Trophoblast cell (in vitro differentiated cells and primary cell): ENCODE measurements around the gene NUDT5.

Experiments used
- DNase-seq, 2 donors: peaks; one replicate each; pipeline ENCODE4 v3.0.0-alpha.2; 2016
- H2AFZ ChIP-seq: 2 replicates; pipeline ENCODE4 v1.6.1; 2013; ENCODE audit warnings: low read length, moderate library complexity, mild to moderate bottlenecking; ENCODE audit not compliant: insufficient read depth, poor library complexity
- H2AK5ac ChIP-seq: 2 replicates; pipeline ENCODE4 v1.6.1; 2013; ENCODE audit warnings: mild to moderate bottlenecking, low read length
- H2BK120ac ChIP-seq: 2 replicates; pipeline ENCODE4 v1.6.1; 2013; ENCODE audit warnings: low read length, mild to moderate bottlenecking, moderate library complexity; ENCODE audit not compliant: insufficient read depth, poor library complexity
- H2BK12ac ChIP-seq: 2 replicates; pipeline ENCODE4 v1.6.1; 2013; ENCODE audit warnings: mild to moderate bottlenecking, low read length, moderate library complexity
- H2BK5ac ChIP-seq: 2 replicates; pipeline ENCODE4 v1.6.1; 2013; ENCODE audit warnings: low read length, low read depth, moderate library complexity, mild to moderate bottlenecking; ENCODE audit not compliant: poor library complexity
- H3K14ac ChIP-seq: 2 replicates; pipeline ENCODE4 v1.6.1; 2013; ENCODE audit warnings: mild to moderate bottlenecking, low read length
- H3K18ac ChIP-seq: 2 replicates; pipeline ENCODE4 v1.6.1; 2013; ENCODE audit warnings: mild to moderate bottlenecking, low read length
- H3K23ac ChIP-seq: 2 replicates; pipeline ENCODE4 v1.6.1; 2013; ENCODE audit warnings: low read length
- H3K27ac ChIP-seq: 2 replicates; pipeline ENCODE4 v1.5.1; 2013; ENCODE audit warnings: low read depth, mild to moderate bottlenecking, inconsistent platforms, low read length, moderate library complexity
- H3K27me3 ChIP-seq: 2 replicates; pipeline ENCODE4 v1.6.1; 2013; ENCODE audit warnings: inconsistent platforms, mild to moderate bottlenecking, low read length, moderate library complexity; ENCODE audit not compliant: insufficient read depth
- H3K36me3 ChIP-seq, 2 experiments: 1 replicate in 1 of 2; 2 replicates in 1 of 2; pipeline ENCODE4 v1.6.1; 2013; ENCODE audit warnings: low read length in 2 of 2, mild to moderate bottlenecking in 2 of 2, moderate library complexity in 1 of 2; ENCODE audit not compliant: insufficient read depth in 2 of 2, control insufficient read depth in 1 of 2
- H3K4ac ChIP-seq: 2 replicates; pipeline ENCODE4 v1.6.1; 2013; ENCODE audit warnings: low read depth, mild to moderate bottlenecking, low read length, moderate library complexity
- H3K4me1 ChIP-seq, 2 experiments: 1 replicate in 1 of 2; 2 replicates in 1 of 2; pipeline ENCODE4 v1.6.1; 2013; ENCODE audit warnings: low read length in 2 of 2, mild to moderate bottlenecking in 2 of 2, moderate library complexity in 1 of 2; ENCODE audit not compliant: insufficient read depth in 2 of 2, control insufficient read depth in 1 of 2
- H3K4me2 ChIP-seq: 2 replicates; pipeline ENCODE4 v1.6.1; 2013; ENCODE audit warnings: inconsistent platforms, mild to moderate bottlenecking, low read length, moderate library complexity
- H3K4me3 ChIP-seq: 2 replicates; pipeline ENCODE4 v1.5.1; 2013; ENCODE audit warnings: mild to moderate bottlenecking, low read depth, low read length, inconsistent platforms
- H3K79me1 ChIP-seq: one replicate; pipeline ENCODE4 v1.6.1; 2013; ENCODE audit warnings: low read length
- H3K79me2 ChIP-seq: 2 replicates; pipeline ENCODE4 v1.6.1; 2013; ENCODE audit warnings: low read length, mild to moderate bottlenecking; ENCODE audit not compliant: control insufficient read depth, insufficient read depth, poor library complexity
- H3K9ac ChIP-seq: 2 replicates; pipeline ENCODE4 v1.6.1; 2013; ENCODE audit warnings: mild to moderate bottlenecking, low read length
- H3K9me3 ChIP-seq: 2 replicates; pipeline ENCODE4 v1.6.1; 2013; ENCODE audit warnings: low read depth, mild to moderate bottlenecking, control low read depth, inconsistent platforms, low read length; ENCODE audit not compliant: insufficient read depth
- H4K12ac ChIP-seq: 2 replicates; pipeline ENCODE4 v1.6.1; 2013; ENCODE audit warnings: low read depth, mild to moderate bottlenecking, low read length, moderate library complexity
- H4K8ac ChIP-seq: 2 replicates; pipeline ENCODE4 v1.6.1; 2013; ENCODE audit warnings: low read depth, mild to moderate bottlenecking, low read length, moderate library complexity
- H4K91ac ChIP-seq: one replicate; pipeline ENCODE4 v1.6.1; 2013; ENCODE audit warnings: low read depth, mild to moderate bottlenecking, low read length, moderate library complexity
- WGBS: extraction: QIAGEN DNeasy Blood & Tissue Kit; methylation state at CpG from one replicate; pipeline ENCODE4 v1.1.7; 2013; ENCODE audit warnings: missing lambda C conversion rate; ENCODE audit not compliant: insufficient read length, insufficient coverage; ENCODE audit errors: extremely low coverage; 5-methylcytosine and 5-hydroxymethylcytosine counted together

Gene NUDT5

GRCh38 chr10:12218991-12219390 is 23.3 kb upstream of the NUDT5 start:
- no peaks in the 10 kb centered on the region for H3K9me3 ChIP-seq
- no peaks in the 10 kb centered on the region for H3K79me2 ChIP-seq
- no peak overlapping the region for H4K91ac ChIP-seq
- no peak overlapping the region for H4K8ac ChIP-seq
- H2AK5ac ChIP-seq: no peak overlapping the region
- H2BK120ac ChIP-seq: no peak overlapping the region
- no peak overlapping the region for H3K27ac ChIP-seq
- no peak overlapping the region for H2AFZ ChIP-seq
- no peak overlapping the region for H2BK5ac ChIP-seq
- H3K79me1 ChIP-seq: no peaks in the 10 kb centered on the region
- H3K36me3 ChIP-seq: peaks cover 20 to 28% of the 10 kb centered on the region in 2 experiments
- no peak overlapping the region for H3K23ac ChIP-seq
- H3K18ac ChIP-seq: no peak overlapping the region
- DNase-seq: no peak
- H3K4me3 ChIP-seq: no peak overlapping the region
- WGBS: no CpG with 5 or more reads among the region's 8 CpGs
- no peaks in the 10 kb centered on the region for H3K4me1 ChIP-seq
- no peaks in the 10 kb centered on the region for H3K27me3 ChIP-seq
- H3K4me2 ChIP-seq: no peak overlapping the region
- H3K14ac ChIP-seq: no peak overlapping the region
- H2BK12ac ChIP-seq: no peak overlapping the region
- H3K9ac ChIP-seq: no peak overlapping the region
- H4K12ac ChIP-seq: no peak overlapping the region
- no peak overlapping the region for H3K4ac ChIP-seq

GRCh38 chr10:12214763-12215218 is 19.1 kb upstream of the NUDT5 start:
- Histone ChIP-seq H4K91ac (no peak overlapping the region), H3K9ac (no peak overlapping the region), H2AK5ac (no peak overlapping the region), H3K36me3 (peaks cover 27 to 32% of the 10 kb centered on the region in 2 experiments), H3K14ac (no peak overlapping the region), H3K4me2 (no peak overlapping the region), H3K23ac (no peak overlapping the region), H3K18ac (no peak overlapping the region), H3K79me2 (no peaks in the 10 kb centered on the region), H4K8ac (no peak overlapping the region), H3K9me3 (no peaks in the 10 kb centered on the region), H3K27me3 (no peaks in the 10 kb centered on the region), H2BK5ac (no peak overlapping the region), H2BK12ac (no peak overlapping the region), H3K79me1 (no peaks in the 10 kb centered on the region), H3K4me1 (no peaks in the 10 kb centered on the region), H3K4ac (no peak overlapping the region), H3K4me3 (no peak overlapping the region), H2BK120ac (no peak overlapping the region), H4K12ac (no peak overlapping the region), H3K27ac (no peak overlapping the region), H2AFZ (no peak overlapping the region)
- no CpG with 5 or more reads among the region's 6 CpGs for WGBS
- DNase-seq: peak; percentile 13 to 71

- Histone ChIP-seq H2BK12ac (no peak overlapping the region), H2BK5ac (no peak overlapping the region), H2BK120ac (no peak overlapping the region), H3K27me3 (no peaks in the 10 kb centered on the region), H3K4me2 (no peak overlapping the region), H4K12ac (no peak overlapping the region), H3K27ac (no peak overlapping the region), H3K9ac (no peak overlapping the region), H3K14ac (no peak overlapping the region), H2AFZ (no peak overlapping the region), H3K79me1 (no peaks in the 10 kb centered on the region), H3K23ac (no peak overlapping the region), H4K91ac (no peak overlapping the region), H2AK5ac (no peak overlapping the region), H3K4me1 (no peaks in the 10 kb centered on the region), H4K8ac (no peak overlapping the region), H3K9me3 (no peaks in the 10 kb centered on the region), H3K36me3 (peaks cover 29 to 34% of the 10 kb centered on the region in 2 experiments), H3K18ac (no peak overlapping the region), H3K4ac (no peak overlapping the region), H3K4me3 (no peak overlapping the region), H3K79me2 (no peaks in the 10 kb centered on the region)
- DNase-seq: no peak
- no CpG with 5 or more reads among the region's 4 CpGs for WGBS
These were observed 18.4 kb upstream of the NUDT5 start for GRCh38 chr10:12214093-12214492.

- H4K12ac ChIP-seq: no peak overlapping the region
- H3K79me2 ChIP-seq: no peaks in the 10 kb centered on the region
- no peak overlapping the region for H3K18ac ChIP-seq
- H2AK5ac ChIP-seq: no peak overlapping the region
- no peaks in the 10 kb centered on the region for H3K9me3 ChIP-seq
- H3K4me3 ChIP-seq: no peak overlapping the region
- no peak overlapping the region for H3K4ac ChIP-seq
- no peak overlapping the region for H2BK120ac ChIP-seq
- H2AFZ ChIP-seq: no peak overlapping the region
- no peak overlapping the region for H4K91ac ChIP-seq
- no peak overlapping the region for H3K4me2 ChIP-seq
- H3K36me3 ChIP-seq: peaks cover 28 to 32% of the 10 kb centered on the region in 2 experiments
- H3K79me1 ChIP-seq: no peaks in the 10 kb centered on the region
- no peak overlapping the region for H2BK5ac ChIP-seq
- no peak overlapping the region for H3K23ac ChIP-seq
- H3K14ac ChIP-seq: no peak overlapping the region
- H4K8ac ChIP-seq: no peak overlapping the region
- no peak overlapping the region for H3K27ac ChIP-seq
- no peak overlapping the region for H3K9ac ChIP-seq
- no peak overlapping the region for H2BK12ac ChIP-seq
- WGBS: no CpG with 5 or more reads among the region's 3 CpGs
- no peaks in the 10 kb centered on the region for H3K27me3 ChIP-seq
- no peak for DNase-seq
- H3K4me1 ChIP-seq: no peaks in the 10 kb centered on the region
These were observed 17.9 kb upstream of the NUDT5 start for GRCh38 chr10:12213621-12214020.
